Transverse colon (tissue), 4 donors: ENCODE measurements around the gene ZBTB32. TPM values are rescaled to one million over a fixed set of nuclear protein-coding genes. Genes with fewer than 3 reads are reported as not detected.
"Not testable (repeated sequence)": the region's sequence is repeated elsewhere in the genome, so short reads cannot be mapped to it uniquely, and the experiment has no call there.

Experiments used
- DNase-seq: peaks from one replicate; pipeline ENCODE4 v3.0.0-alpha.2; 2019
- H3K27ac ChIP-seq, 4 donors: fragments of 200-600 bp; sonication (generic); 2 replicates each; pipeline ENCODE4 v1.5.1; 2016 to 2018; ENCODE audit warnings: inconsistent platforms in 4 of 4
- H3K27me3 ChIP-seq: fragments of 200-600 bp; sonication (generic); 2 replicates; pipeline ENCODE4 v1.5.1; 2017; ENCODE audit warnings: inconsistent platforms
- H3K36me3 ChIP-seq, 4 donors: fragments of 200-600 bp; sonication (generic); 2 replicates each; pipeline ENCODE4 v1.5.1; 2017 to 2019; ENCODE audit warnings: inconsistent platforms in 4 of 4
- H3K4me1 ChIP-seq, 4 donors: fragments of 200-600 bp; sonication (generic); 2 replicates each; pipeline ENCODE4 v1.5.1; 2017 to 2020; ENCODE audit warnings: inconsistent platforms in 4 of 4
- H3K4me3 ChIP-seq, 4 donors: fragments of 200-600 bp; sonication (generic); 1 replicate in 1 of 4; 2 replicates in 3 of 4; pipeline versions ENCODE4 v1.5.1 to v1.6.1; 2017 to 2019; ENCODE audit warnings: inconsistent platforms in 4 of 4
- H3K9me3 ChIP-seq, 2 donors: fragments of 200-600 bp; sonication (generic); 2 replicates each; pipeline ENCODE4 v1.5.1; 2017 to 2019; ENCODE audit warnings: inconsistent platforms in 2 of 2
- CTCF ChIP-seq, 5 experiments: fragments of 200-600 bp in 3 of 5; fragments of 450-650 bp in 2 of 5; sonication (generic) in 3 of 5; IDR thresholded peaks; 1 replicate in 2 of 5; 2 replicates in 3 of 5; pipeline ENCODE4 v1.5.1; 2016 to 2017; ENCODE audit warnings: antibody characterized with exemption in 5 of 5, inconsistent platforms in 3 of 5, mild to moderate bottlenecking in 2 of 5, moderate library complexity in 1 of 5
- EP300 ChIP-seq: sonication (generic); formaldehyde crosslinking; IDR thresholded peaks from one replicate; pipeline ENCODE4 v1.6.1; 2017; ENCODE audit warnings: antibody characterized with exemption, low read depth
- POLR2A ChIP-seq: fragments of 450-650 bp; IDR thresholded peaks from one replicate; pipeline ENCODE4 v1.6.1; 2016; ENCODE audit warnings: antibody characterized with exemption, mild to moderate bottlenecking, moderate library complexity
- POLR2AphosphoS5 ChIP-seq, 3 donors: sonication (generic); formaldehyde crosslinking; IDR thresholded peaks; one replicate each; pipeline ENCODE4 v1.6.1; 2016; ENCODE audit warnings: antibody characterized with exemption in 3 of 3
- WGBS, 2 donors: methylation state at CpG; one replicate each; pipeline ENCODE4 v1.1.5; 2018; ENCODE audit warnings: low coverage in 1 of 2; 5-methylcytosine and 5-hydroxymethylcytosine counted together
- in situ Hi-C, 4 donors: fragments of 200-750 bp; cut with MboI; loops; one replicate each; pipeline versions ENCODE4 v1.15.0 to v1.15.1; 2017; ENCODE audit warnings: low sequenced_read_pairs in 3 of 4, low pct_ligation_motif_present in 1 of 4, low pct_unique_long_range_greater_than_20kb in 1 of 4
- intact Hi-C: fragments of 100-400 bp; cut with DNase I; formaldehyde crosslinking; loops from one replicate; pipeline ENCODE4 v1.15.1; 2023; ENCODE audit warnings: low total_unique reads
- total RNA-seq, 4 donors: library from RNA; depleted of rRNA; stranded (reverse); fragments of >200 nt; gene quantifications; one replicate each; pipeline ENCODE4 v1.1.0, GENCODE V29; 2016

Gene ZBTB32
- not detected for total RNA-seq

- H3K9me3 ChIP-seq: no peaks in the 10 kb centered on the region
Observed at GRCh38 chr19:35704218-35704617, at the start of gene ZBTB32. TSS of gene ZBTB32 (plus strand) at chr19:35704558. CDS start at chr19:35714627, 10,069 bp downstream.

GRCh38 chr19:35654828-35655227 is 49.5 kb upstream of the ZBTB32 start:
- intact Hi-C loops, DNase-seq: not testable (repeated sequence)
- H3K36me3 ChIP-seq: peaks cover 0 to 79% (median 31%) of the 10 kb centered on the region in 4 donors

More at GRCh38 chr19:35704218-35704617, at the start of gene ZBTB32:
- intact Hi-C loops (no loop called here), in situ Hi-C loops (no loop called here)
- Histone ChIP-seq H3K4me3 (no peak within 1 kb of the TSS), H3K4me1 (peaks cover 0 to 15% (median 8%) of the 10 kb centered on the region in 4 donors), H3K36me3 (no peaks in the 10 kb centered on the region), H3K27ac (no peak within 1 kb of the TSS), H3K27me3 (peaks cover 22% of the 10 kb centered on the region)
- no peak for TF ChIP-seq CTCF (IDR thresholded peaks at IDR 0.05)
- TF ChIP-seq EP300: no peak
- no peak for TF ChIP-seq POLR2AphosphoS5 (IDR thresholded peaks at IDR 0.05)
- no peak for TF ChIP-seq POLR2A
- DNase-seq: peak; percentile 30
- 31 to 46% methylated on average over 3 to 24 of the region's 24 CpGs for WGBS, 2 donors

GRCh38 chr19:35655600-35655999 is 48.8 kb upstream of the ZBTB32 start:
- H3K27me3 ChIP-seq: no peaks in the 10 kb centered on the region
- 92 to 95% methylated on average over 4 of the region's 4 CpGs for WGBS, 2 donors
- TF ChIP-seq POLR2AphosphoS5 (IDR thresholded peaks at IDR 0.05) (no peak), POLR2A (no peak), CTCF (IDR thresholded peaks at IDR 0.05) (no peak), EP300 (no peak)
- H3K36me3 ChIP-seq: peaks cover 0 to 86% (median 32%) of the 10 kb centered on the region in 4 donors
- intact Hi-C loops: no loop called here
- H3K9me3 ChIP-seq: no peaks in the 10 kb centered on the region
- H3K4me1 ChIP-seq: peaks cover 0 to under 1% (median 0%) of the 10 kb centered on the region in 4 donors
- DNase-seq: no peak
- H3K4me3 ChIP-seq: no peak overlapping the region
- in situ Hi-C loops: no loop called here
- no peak overlapping the region for H3K27ac ChIP-seq

More at GRCh38 chr19:35654828-35655227, 49.5 kb upstream of the ZBTB32 start:
- H3K4me1 ChIP-seq, H3K9me3 ChIP-seq, H3K27me3 ChIP-seq, H3K4me3 ChIP-seq, H3K27ac ChIP-seq, in situ Hi-C loops: not testable (repeated sequence)
- WGBS, 2 donors: 95 to 100% methylated on average over 1 to 6 of the region's 6 CpGs

- in situ Hi-C loops (no loop called here), intact Hi-C loops (no loop called here)
- Histone ChIP-seq H3K4me1 (no peaks in the 10 kb centered on the region), H3K27me3 (no peaks in the 10 kb centered on the region), H3K27ac (no peak overlapping the region), H3K9me3 (no peaks in the 10 kb centered on the region), H3K4me3 (no peak overlapping the region), H3K36me3 (peaks cover 0 to 88% (median 33%) of the 10 kb centered on the region in 4 donors)
- DNase-seq: no peak
- WGBS, 2 donors: 80 to 91% methylated on average over 1 to 6 of the region's 6 CpGs
- TF ChIP-seq EP300 (no peak), CTCF (IDR thresholded peaks at IDR 0.05) (no peak), POLR2A (no peak), POLR2AphosphoS5 (IDR thresholded peaks at IDR 0.05) (no peak)
Observed at GRCh38 chr19:35656700-35657099, 47.7 kb upstream of the ZBTB32 start.
